Activated CD8-positive, alpha-beta T cell treated with anti-CD3 and anti-CD28 coated beads for 36 hours (primary cell): Measurements from ENCODE around the gene GLRX2. TPM values are rescaled to one million over a fixed set of nuclear protein-coding genes. Genes with fewer than 3 reads are reported as not detected.

Source experiments
- ATAC-seq: fragments of 200-7000 bp; cut with Tn5 transposase; one replicate; pipeline ENCODE4 v1.10.0; 2021; ENCODE audit warnings: mild to moderate bottlenecking, moderate library complexity
- CTCF ChIA-PET: fragments of 350-600 bp; sonication (Branson Sonifier 250); formaldehyde crosslinking; loops from one replicate; lab custom pipeline; 2021; ENCODE audit warnings: antibody characterized with exemption; lab: Charles Lee
- POLR2A ChIA-PET: fragments of 350-600 bp; sonication (Branson Sonifier 250); formaldehyde crosslinking; loops from one replicate; lab custom pipeline; 2021; ENCODE audit warnings: antibody characterized with exemption; lab: Charles Lee
- DNase-seq: peaks from one replicate; pipeline ENCODE4 v3.0.0-alpha.2; 2020
- H3K27ac Mint-ChIP-seq: one replicate; pipeline ENCODE4 v1.8.0; 2021; ENCODE audit warnings: mild to moderate bottlenecking, mixed read lengths
- H3K27me3 Mint-ChIP-seq: one replicate; pipeline ENCODE4 v1.8.0; 2021; ENCODE audit warnings: mixed read lengths
- H3K36me3 Mint-ChIP-seq: one replicate; pipeline ENCODE4 v1.8.0; 2021; ENCODE audit warnings: low read depth, mixed read lengths
- H3K4me1 Mint-ChIP-seq: one replicate; pipeline ENCODE4 v1.8.0; 2021; ENCODE audit warnings: low read depth, mixed read lengths
- H3K4me3 Mint-ChIP-seq: one replicate; pipeline ENCODE4 v1.8.0; 2021; ENCODE audit warnings: mild to moderate bottlenecking, moderate library complexity, mixed read lengths
- H3K9me3 Mint-ChIP-seq: one replicate; pipeline ENCODE4 v1.8.0; 2021; ENCODE audit warnings: mixed read lengths
- CTCF ChIP-seq: fragments of 200-600 bp; IDR thresholded peaks from one replicate; pipeline ENCODE4 v1.8.0; 2022; ENCODE audit warnings: antibody characterized with exemption, mild to moderate bottlenecking
- intact Hi-C: fragments of 100-400 bp; cut with micrococcal nuclease; formaldehyde crosslinking; loops from one replicate; pipeline ENCODE4 v1.10.0; 2022
- total RNA-seq, 2 experiments: library from RNA; stranded (reverse); gene quantifications; one replicate each; pipeline ENCODE4 v1.2.3, GENCODE V29; 2021

The GLRX2 gene, protein sequence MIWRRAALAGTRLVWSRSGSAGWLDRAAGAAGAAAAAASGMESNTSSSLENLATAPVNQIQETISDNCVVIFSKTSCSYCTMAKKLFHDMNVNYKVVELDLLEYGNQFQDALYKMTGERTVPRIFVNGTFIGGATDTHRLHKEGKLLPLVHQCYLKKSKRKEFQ
- 10 to 100 TPM; 24.3 to 29.5 TPM for total RNA-seq

DNA sequence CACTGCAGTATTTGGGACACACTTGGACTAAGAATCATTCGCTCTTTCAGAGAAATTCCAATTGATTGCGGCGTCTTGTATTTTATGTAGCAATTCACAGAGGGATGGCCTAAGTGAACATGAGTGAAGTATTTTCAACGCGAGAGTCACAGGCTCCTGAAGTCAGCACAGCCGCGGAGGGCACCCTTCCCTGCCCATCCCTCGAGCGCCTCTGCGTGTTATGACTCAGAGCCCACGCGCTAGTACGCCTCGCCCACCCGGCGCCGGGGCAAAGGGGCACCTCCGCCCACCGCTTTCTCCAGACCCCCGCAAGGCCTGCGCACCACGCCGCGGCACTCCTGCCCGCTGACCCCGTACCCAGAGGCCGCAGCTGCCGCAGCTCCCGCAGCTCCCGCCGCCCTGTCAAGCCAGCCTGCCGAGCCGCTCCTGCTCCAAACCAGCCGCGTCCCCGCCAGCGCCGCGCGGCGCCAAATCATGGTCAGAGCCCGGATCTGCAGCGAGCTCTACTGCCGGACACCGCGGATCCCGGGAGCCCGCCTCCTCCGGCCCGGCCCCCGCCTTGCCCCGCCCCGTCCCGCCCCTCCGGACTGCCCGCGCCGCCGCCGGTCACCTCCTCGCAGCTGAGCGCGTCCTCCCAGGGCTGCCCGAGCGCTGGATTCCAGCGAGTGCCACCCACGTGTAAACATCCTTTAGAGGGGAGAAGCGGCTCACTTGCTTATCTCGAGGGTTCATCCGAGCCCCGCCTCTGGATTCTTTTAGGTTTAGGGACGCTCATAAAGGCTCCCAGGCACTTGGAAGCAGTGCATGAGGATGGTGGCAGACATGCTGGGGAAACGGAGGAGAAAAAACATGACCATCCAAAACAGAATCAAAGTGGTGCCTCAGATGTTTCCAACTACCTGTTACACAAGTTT, at the start of gene GLRX2:
GLRX2 (minus strand) TSS at position 508 of the 914 bp plus-strand sequence; CDS start at position 476, 32 bp downstream.
- CTCF ChIA-PET, result interaction anchor here (1.1 to 2.7 kb wide), 4 partner anchors 8 to 47 kb away, joined by 4 to 10 read pairs (median 5); partner anchors contain the start of genes CDC73, RO60 and UCHL5
- H3K4me3 Mint-ChIP-seq, result peak within 1 kb of the TSS; percentile 95
- POLR2A ChIA-PET, result interaction anchor here (0.7 to 2.0 kb wide), 4 partner anchors 12 to 47 kb away, joined by 3 to 8 read pairs (median 4); no protein-coding TSS in a partner anchor
- DNase-seq (peak; percentile 73), ATAC-seq (peak; percentile 89)
- intact Hi-C loops, result loop anchor here (2.0 kb wide), 1 partner anchor 18 kb away; the partner anchor contains the start of gene CDC73
- TF ChIP-seq CTCF, result no peak
- no peaks in the 10 kb centered on the region for H3K27me3 Mint-ChIP-seq
- H3K27ac Mint-ChIP-seq, result peak within 1 kb of the TSS; percentile 76
- peaks cover 7% of the 10 kb centered on the region for H3K36me3 Mint-ChIP-seq
- no peaks in the 10 kb centered on the region for H3K9me3 Mint-ChIP-seq
- peaks cover 18% of the 10 kb centered on the region for H3K4me1 Mint-ChIP-seq

- Mint-ChIP-seq H3K27ac (no peak overlapping the region), H3K4me1 (peaks cover 15% of the 10 kb centered on the region), H3K36me3 (peaks cover 29% of the 10 kb centered on the region), H3K9me3 (no peaks in the 10 kb centered on the region), H3K27me3 (no peaks in the 10 kb centered on the region), H3K4me3 (no peak overlapping the region)
- ATAC-seq (no peak), DNase-seq (no peak)
- no peak for TF ChIP-seq CTCF
- CTCF ChIA-PET, result no interaction called here
- intact Hi-C loops, result no loop called here
- POLR2A ChIA-PET, result no interaction called here
Measured at GRCh38 chr1:193144999-193145398, 39.8 kb upstream of the GLRX2 start.

GRCh38 chr1:193144361-193144938, 39.2 kb upstream of the GLRX2 start:
- Mint-ChIP-seq H3K36me3 (peaks cover 34% of the 10 kb centered on the region), H3K9me3 (no peaks in the 10 kb centered on the region), H3K4me1 (peaks cover 18% of the 10 kb centered on the region), H3K27ac (no peak overlapping the region), H3K27me3 (no peaks in the 10 kb centered on the region), H3K4me3 (no peak overlapping the region)
- intact Hi-C loops, result no loop called here
- ChIA-PET POLR2A (no interaction called here), CTCF (interaction anchor here (1.4 kb wide), 1 partner anchor 1333 kb away, joined by 3 read pairs; no protein-coding TSS in a partner anchor)
- ATAC-seq (no peak), DNase-seq (no peak)
- TF ChIP-seq CTCF, result no peak

DNA sequence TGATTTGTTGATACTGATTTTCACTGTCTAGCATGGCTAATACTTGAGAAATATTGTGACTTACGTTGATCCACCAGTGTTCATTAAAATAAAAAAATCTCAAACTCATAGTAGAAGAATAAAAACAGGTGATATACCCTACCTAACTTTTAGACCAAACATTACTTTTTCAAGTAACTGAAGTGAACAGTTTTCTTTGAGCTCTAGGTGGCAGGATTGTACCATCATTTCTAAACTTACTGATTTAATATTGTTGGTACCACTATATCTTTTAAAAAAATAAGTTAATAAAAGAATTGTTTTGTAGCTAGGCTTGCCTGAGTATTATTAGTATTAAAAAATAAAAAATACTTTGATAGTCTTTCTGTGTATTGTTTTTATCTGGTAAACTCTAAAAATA, 38.1 kb upstream of the GLRX2 start:
- Mint-ChIP-seq H3K4me1 (peaks cover 19% of the 10 kb centered on the region), H3K27me3 (no peaks in the 10 kb centered on the region), H3K9me3 (no peaks in the 10 kb centered on the region), H3K36me3 (peaks cover 36% of the 10 kb centered on the region), H3K27ac (no peak overlapping the region), H3K4me3 (no peak overlapping the region)
- no peak for ATAC-seq
- peak; percentile 39 for TF ChIP-seq CTCF
- intact Hi-C loops, result no loop called here
- ChIA-PET POLR2A (no interaction called here), CTCF (interaction anchor here (1.3 to 1.6 kb wide), 3 partner anchors 9 to 1334 kb away, joined by 3 to 4 read pairs (median 4); partner anchors contain the start of gene CDC73)
- DNase-seq, result no peak
